ENCODE measurements around the gene ULK1.
"Not testable (repeated sequence)": the region's sequence is repeated elsewhere in the genome, so short reads cannot be mapped to it uniquely, and the experiment has no call there.

- not testable (repeated sequence) for TF ChIP-seq POLR2A, CTCF (IDR thresholded peaks at IDR 0.05)
Observed at GRCh38 chr12:131885076-131885475, 9.3 kb upstream of the ULK1 start.

Data from adrenal gland (tissue), 5 donors.